GM12892 (cell line): Measurements from ENCODE around the gene ZNF710.

Experiments used
- POLR2A ChIP-seq: IDR thresholded peaks from 2 replicates; pipeline ENCODE4 v1.6.1; 2011; ENCODE audit warnings: low read depth, low read length, control low read depth
- POLR2AphosphoS5 ChIP-seq: IDR thresholded peaks from 2 replicates; pipeline ENCODE4 v1.6.1; 2011; ENCODE audit warnings: low read depth, low read length, control low read depth
- TAF1 ChIP-seq: IDR thresholded peaks from 2 replicates; pipeline ENCODE4 v1.6.1; 2011; ENCODE audit warnings: low read depth, mild to moderate bottlenecking, control low read depth, low read length, borderline replicate concordance

DNA sequence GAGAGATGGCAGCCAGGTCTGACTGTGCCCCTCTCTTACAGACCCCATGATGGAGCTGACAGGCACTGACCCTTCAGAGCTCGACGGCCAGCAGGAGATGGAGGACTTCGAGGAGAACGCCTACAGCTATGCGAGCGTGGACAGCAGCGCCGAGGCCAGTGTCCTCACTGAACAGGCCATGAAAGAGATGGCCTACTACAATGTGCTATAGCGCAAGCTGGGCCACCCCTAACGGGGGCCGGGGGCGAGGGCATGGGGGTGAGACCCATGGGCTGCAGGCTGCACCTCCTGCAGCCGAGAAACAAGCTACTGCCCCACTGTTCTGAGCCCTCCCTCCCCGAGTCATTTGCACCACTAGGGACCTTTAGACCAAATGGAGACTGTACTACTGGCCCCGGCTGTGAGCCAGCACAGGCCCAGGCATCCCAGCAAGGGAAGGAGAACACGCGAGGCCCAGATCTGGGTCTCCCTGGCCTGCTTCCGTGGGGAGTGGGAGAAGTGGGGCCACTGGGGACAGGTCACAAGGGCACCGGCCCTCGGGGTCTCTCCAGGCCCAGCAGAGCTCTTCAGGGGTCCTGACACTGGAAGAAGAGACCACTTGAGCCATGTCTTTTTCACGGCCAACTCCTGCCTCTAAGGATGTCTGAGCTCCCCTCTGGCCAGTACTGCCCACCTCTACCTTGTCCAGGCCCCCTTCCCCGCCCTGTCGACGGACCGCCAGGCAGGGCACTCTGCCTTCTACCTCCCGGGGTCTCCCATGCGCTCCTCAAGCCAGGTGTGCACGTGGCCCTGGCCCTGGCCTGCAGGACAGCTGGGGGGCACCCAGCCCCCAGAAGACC lies 78.7 kb downstream of the ZNF710 start:
- no peak for TF ChIP-seq POLR2AphosphoS5
- no peak for TF ChIP-seq POLR2A
- TF ChIP-seq TAF1 = no peak
